ENCODE measurements around the gene MXI1.

DNA sequence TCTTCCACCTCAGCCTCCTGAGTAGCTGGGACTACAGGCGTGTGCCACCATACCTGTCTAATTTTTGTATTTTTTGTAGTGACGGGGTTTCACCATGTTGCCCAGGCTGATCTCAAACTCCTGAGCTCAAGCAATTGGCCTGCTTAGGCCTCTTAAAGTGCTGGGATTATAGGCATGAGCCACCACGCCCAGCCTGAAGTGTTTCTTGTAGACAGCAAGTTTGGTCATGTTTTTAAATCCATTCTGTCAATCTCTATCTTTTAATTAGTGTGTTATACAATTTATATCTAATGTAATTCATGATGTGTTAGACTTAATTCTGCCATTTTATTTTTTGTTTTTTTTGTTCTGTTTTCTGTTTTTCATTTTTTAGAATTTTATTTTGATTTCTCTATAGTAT, 17.2 kb upstream of the MXI1 start:
- TF ChIP-seq, protein P1, sequence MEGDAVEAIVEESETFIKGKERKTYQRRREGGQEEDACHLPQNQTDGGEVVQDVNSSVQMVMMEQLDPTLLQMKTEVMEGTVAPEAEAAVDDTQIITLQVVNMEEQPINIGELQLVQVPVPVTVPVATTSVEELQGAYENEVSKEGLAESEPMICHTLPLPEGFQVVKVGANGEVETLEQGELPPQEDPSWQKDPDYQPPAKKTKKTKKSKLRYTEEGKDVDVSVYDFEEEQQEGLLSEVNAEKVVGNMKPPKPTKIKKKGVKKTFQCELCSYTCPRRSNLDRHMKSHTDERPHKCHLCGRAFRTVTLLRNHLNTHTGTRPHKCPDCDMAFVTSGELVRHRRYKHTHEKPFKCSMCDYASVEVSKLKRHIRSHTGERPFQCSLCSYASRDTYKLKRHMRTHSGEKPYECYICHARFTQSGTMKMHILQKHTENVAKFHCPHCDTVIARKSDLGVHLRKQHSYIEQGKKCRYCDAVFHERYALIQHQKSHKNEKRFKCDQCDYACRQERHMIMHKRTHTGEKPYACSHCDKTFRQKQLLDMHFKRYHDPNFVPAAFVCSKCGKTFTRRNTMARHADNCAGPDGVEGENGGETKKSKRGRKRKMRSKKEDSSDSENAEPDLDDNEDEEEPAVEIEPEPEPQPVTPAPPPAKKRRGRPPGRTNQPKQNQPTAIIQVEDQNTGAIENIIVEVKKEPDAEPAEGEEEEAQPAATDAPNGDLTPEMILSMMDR (IDR thresholded peaks at IDR 0.05; ENCODE audit: insufficient read depth, low read depth, low read length): no peak
- no peak for TF ChIP-seq EZH2 (IDR thresholded peaks at IDR 0.05; ENCODE audit: insufficient read depth, low read length)
